Cardiac muscle cell (in vitro differentiated cells and primary cell): ENCODE data around the gene GRK4. TPM values are rescaled to one million over a fixed set of nuclear protein-coding genes. Genes with fewer than 3 reads are reported as not detected.

Experiments
- DNase-seq, 2 donors: peaks; one replicate each; pipeline versions ENCODE4 v3.0.0 to v3.0.0-alpha.2; 2010 to 2017; ENCODE audit warnings: low read depth in 1 of 2, low spot score in 1 of 2
- H3K27ac ChIP-seq: fragments of 200-600 bp; sonication (generic); 2 replicates; pipeline ENCODE4 v1.5.1; 2016
- H3K27me3 ChIP-seq: fragments of 200-600 bp; sonication (generic); 2 replicates; pipeline ENCODE4 v1.6.0; 2016; ENCODE audit warnings: control low read depth
- H3K36me3 ChIP-seq: fragments of 200-600 bp; sonication (generic); 2 replicates; pipeline ENCODE4 v1.5.1; 2016; ENCODE audit warnings: control low read depth
- H3K4me1 ChIP-seq: fragments of 200-600 bp; sonication (generic); 2 replicates; pipeline ENCODE4 v1.8.1; 2017; ENCODE audit warnings: low read depth, mild to moderate bottlenecking, mixed run types
- H3K4me3 ChIP-seq: fragments of 200-600 bp; sonication (generic); 2 replicates; pipeline ENCODE4 v1.5.1; 2016; ENCODE audit warnings: mild to moderate bottlenecking
- H3K9me3 ChIP-seq: fragments of 200-600 bp; sonication (generic); 2 replicates; pipeline ENCODE4 v1.5.1; 2017; ENCODE audit warnings: low read depth, mild to moderate bottlenecking, control low read depth
- polyA plus RNA-seq: library from polyadenylated mRNA; unstranded; fragments of >200 nt; fragmentation: Nextera tagmentation; extraction: Ambion mirVana; gene quantifications from 2 replicates; pipeline ENCODE4 v1.2.1, GENCODE V29; 2016
- total RNA-seq: library from RNA; depleted of rRNA; stranded (reverse); fragments of >200 nt; gene quantifications from 2 replicates; pipeline ENCODE4 v1.2.3, GENCODE V29; 2016
- TF ChIP-seq, protein P1 (sequence below): IDR thresholded peaks from 2 replicates; pipeline ENCODE4 v1.5.1; 2012; ENCODE audit warnings: low read depth, mild to moderate bottlenecking, low read length

The GRK4 gene
- total and polyA plus RNA-seq, 2 experiments from 2014 or later, result 10.0 to 12.8 TPM

DNA sequence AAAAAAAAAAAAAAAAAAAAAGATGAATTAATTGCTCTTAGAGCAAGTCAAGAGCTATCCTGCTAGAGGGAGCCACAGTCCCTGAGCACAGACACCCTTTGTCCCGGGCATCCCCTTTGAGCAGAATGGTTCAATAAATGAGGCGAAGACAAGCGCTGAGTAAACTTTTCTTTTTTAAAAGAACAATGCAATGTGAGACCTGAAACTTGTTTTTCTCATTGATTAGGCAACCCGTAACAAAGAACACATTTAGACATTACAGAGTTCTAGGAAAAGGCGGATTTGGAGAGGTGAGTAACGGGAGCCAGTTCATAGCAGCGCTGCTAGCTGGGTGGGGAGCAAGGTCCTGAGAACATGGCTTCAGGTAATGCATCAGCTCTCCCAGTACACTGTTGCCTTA, 46.1 kb downstream of the GRK4 start:
- Histone ChIP-seq H3K4me1 (peaks cover 15% of the 10 kb centered on the region), H3K4me3 (no peak overlapping the region), H3K36me3 (no peaks in the 10 kb centered on the region), H3K27me3 (no peaks in the 10 kb centered on the region), H3K27ac (no peak overlapping the region), H3K9me3 (no peaks in the 10 kb centered on the region)
- peak; percentile 10 to 16 for DNase-seq
- TF ChIP-seq, protein P1, sequence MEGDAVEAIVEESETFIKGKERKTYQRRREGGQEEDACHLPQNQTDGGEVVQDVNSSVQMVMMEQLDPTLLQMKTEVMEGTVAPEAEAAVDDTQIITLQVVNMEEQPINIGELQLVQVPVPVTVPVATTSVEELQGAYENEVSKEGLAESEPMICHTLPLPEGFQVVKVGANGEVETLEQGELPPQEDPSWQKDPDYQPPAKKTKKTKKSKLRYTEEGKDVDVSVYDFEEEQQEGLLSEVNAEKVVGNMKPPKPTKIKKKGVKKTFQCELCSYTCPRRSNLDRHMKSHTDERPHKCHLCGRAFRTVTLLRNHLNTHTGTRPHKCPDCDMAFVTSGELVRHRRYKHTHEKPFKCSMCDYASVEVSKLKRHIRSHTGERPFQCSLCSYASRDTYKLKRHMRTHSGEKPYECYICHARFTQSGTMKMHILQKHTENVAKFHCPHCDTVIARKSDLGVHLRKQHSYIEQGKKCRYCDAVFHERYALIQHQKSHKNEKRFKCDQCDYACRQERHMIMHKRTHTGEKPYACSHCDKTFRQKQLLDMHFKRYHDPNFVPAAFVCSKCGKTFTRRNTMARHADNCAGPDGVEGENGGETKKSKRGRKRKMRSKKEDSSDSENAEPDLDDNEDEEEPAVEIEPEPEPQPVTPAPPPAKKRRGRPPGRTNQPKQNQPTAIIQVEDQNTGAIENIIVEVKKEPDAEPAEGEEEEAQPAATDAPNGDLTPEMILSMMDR, result no peak

DNA sequence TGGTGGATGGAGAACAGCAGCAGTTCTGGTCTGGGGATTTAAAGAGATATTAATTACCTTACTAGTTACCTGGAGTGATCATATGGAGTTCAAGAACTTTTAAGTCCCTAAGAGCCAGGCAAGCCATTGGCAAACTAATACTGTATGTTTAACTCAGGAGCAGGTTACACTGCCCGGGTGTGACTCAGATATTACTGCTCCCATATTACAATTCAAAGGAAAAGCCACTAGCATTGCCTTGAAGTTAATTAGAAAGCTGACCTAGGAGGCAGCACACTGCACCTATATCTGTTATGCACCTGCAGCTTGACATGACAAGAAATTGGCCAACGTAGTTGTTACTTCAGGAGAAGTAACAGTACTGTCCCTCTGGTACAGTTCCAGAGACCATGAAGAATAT, 47.2 kb downstream of the GRK4 start:
- H3K4me3 ChIP-seq, result no peak overlapping the region

DNA sequence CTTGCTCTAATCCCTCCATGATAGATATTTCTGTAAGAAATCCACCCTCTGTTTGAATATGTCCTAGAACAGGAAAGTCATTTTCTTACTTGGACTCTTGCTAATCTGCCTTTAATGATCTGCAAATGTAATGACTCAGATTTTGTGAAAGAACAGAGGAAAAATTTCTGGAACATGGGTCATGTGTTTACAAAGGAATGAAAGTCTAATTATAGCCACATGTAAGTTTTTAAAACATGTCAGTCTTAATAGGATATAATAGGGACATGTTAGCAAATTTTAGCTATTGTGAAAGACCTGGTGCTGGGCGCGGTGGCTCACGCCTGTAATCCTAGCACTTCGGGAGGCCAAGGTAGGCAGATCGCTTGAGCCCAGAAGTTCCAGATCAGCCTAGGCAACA, 47.6 kb downstream of the GRK4 start:
- TF ChIP-seq, protein P1, result no peak
- peak in 1 of 2 donors; percentile 47 for DNase-seq
- Histone ChIP-seq H3K36me3 (no peaks in the 10 kb centered on the region), H3K27me3 (no peaks in the 10 kb centered on the region), H3K4me3 (no peak overlapping the region), H3K4me1 (peaks cover 15% of the 10 kb centered on the region), H3K9me3 (no peaks in the 10 kb centered on the region), H3K27ac (no peak overlapping the region)

More for the DNA sequence above, 47.2 kb downstream of the GRK4 start:
- Histone ChIP-seq H3K27me3 (no peaks in the 10 kb centered on the region), H3K27ac (no peak overlapping the region), H3K9me3 (no peaks in the 10 kb centered on the region), H3K36me3 (no peaks in the 10 kb centered on the region), H3K4me1 (peaks cover 15% of the 10 kb centered on the region)
- no peak for DNase-seq
- TF ChIP-seq, protein P1, result no peak

DNA sequence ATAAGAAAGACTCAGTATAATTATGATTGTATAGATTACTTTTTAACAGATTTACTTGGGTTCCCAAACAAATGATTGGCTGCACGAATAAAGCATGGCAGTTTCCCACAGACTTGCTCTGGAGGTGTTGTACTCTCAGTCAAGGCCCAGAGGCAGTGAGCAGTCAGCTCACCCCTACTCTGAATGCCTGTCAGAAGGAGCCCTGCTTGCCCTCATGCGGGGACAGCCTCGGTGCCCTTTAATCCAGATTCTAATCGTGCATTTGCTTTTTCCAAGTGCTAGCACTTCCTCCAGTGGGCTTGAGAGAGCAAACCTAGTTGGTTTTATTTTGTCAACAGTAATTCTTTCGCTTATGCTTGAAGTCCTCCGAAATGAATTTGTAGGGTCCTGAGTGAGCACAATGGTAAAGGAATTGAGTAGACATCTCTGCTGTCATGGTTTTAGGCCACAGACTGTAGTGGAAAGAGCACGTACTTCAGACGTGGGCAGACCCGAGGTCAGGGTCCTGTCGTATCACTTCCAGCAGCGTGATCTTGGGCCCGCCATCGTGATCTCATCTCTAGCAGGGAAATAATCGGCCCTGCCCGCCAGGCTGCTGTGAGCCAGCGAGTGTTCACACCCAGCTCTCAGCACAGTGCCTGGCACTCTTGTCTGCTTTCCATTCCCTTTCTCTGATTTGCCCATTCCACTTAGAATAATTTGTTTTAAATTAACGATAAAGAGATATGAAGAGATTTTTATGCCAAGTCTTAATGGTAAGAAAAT, 48.3 kb downstream of the GRK4 start:
- no peak for DNase-seq
- TF ChIP-seq, protein P1, result no peak
- Histone ChIP-seq H3K36me3 (no peaks in the 10 kb centered on the region), H3K27me3 (no peaks in the 10 kb centered on the region), H3K4me3 (no peak overlapping the region), H3K27ac (no peak overlapping the region), H3K9me3 (no peaks in the 10 kb centered on the region), H3K4me1 (peaks cover 15% of the 10 kb centered on the region)

DNA sequence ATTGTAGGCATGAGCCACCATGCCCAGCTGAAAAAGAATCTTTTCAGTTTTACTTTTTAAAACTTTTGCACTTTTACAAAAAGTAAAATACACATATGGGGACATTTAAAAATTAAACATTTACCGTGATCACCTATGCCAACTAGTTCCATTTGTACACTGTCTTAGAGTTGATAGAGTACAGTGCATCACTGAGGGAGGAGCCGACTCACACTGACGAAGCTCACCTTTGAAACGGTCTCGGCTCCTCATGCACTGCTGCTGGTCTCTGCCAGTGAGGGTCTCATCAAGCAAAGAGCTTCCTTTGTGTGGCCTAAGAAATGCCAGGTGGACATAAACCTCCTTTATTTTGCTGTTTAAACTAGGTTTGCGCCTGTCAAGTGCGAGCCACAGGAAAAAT, 50.0 kb downstream of the GRK4 start:
- Histone ChIP-seq H3K4me1 (peaks cover 10% of the 10 kb centered on the region), H3K4me3 (no peak overlapping the region), H3K27me3 (no peaks in the 10 kb centered on the region), H3K36me3 (no peaks in the 10 kb centered on the region), H3K27ac (peak overlapping the region; percentile 51), H3K9me3 (no peaks in the 10 kb centered on the region)
- no peak for DNase-seq
- TF ChIP-seq, protein P1, result no peak
